K562 (cell line): ENCODE data around the gene S100A7A. TPM values are rescaled to one million over a fixed set of nuclear protein-coding genes. Genes with fewer than 3 reads are reported as not detected.

Source experiments
- C11orf30 ChIP-seq: fragments of 450-650 bp; IDR thresholded peaks from 2 replicates; pipeline ENCODE4 v1.6.1; 2016; ENCODE audit warnings: low read depth, mild to moderate bottlenecking
- ESRRA ChIP-seq: fragments of 450-650 bp; IDR thresholded peaks from 2 replicates; pipeline ENCODE4 v1.6.1; 2014; ENCODE audit warnings: low read depth, mild to moderate bottlenecking, moderate library complexity, borderline replicate concordance
- GABPB1 ChIP-seq: sonication (generic); formaldehyde crosslinking; IDR thresholded peaks from 2 replicates; pipeline ENCODE4 v1.8.0; 2022; ENCODE audit warnings: mild to moderate bottlenecking, missing genetic modification reagents
- HLTF ChIP-seq: fragments of 450-650 bp; IDR thresholded peaks from 2 replicates; pipeline ENCODE4 v1.6.1; 2016
- NFXL1 ChIP-seq: fragments of 450-650 bp; formaldehyde crosslinking; IDR thresholded peaks from 2 replicates; pipeline ENCODE4 v1.4.0; 2021; ENCODE audit warnings: mild to moderate bottlenecking
- POLR2A ChIP-seq: fragments of 450-650 bp; conservative IDR thresholded peaks from 2 replicates; pipeline ENCODE4 v1.6.1; 2016
- RB1 ChIP-seq: fragments of 450-650 bp; IDR thresholded peaks from 2 replicates; pipeline ENCODE4 v1.6.1; 2017; ENCODE audit warnings: low read depth, mild to moderate bottlenecking
- SOX6 ChIP-seq: fragments of 450-650 bp; IDR thresholded peaks from 2 replicates; pipeline ENCODE4 v1.6.1; 2014; ENCODE audit warnings: mild to moderate bottlenecking
- TBL1XR1 ChIP-seq, 2 experiments: IDR thresholded peaks; 2 replicates each; pipeline ENCODE4 v1.6.1; 2012; ENCODE audit warnings: improper control_type of control experiment in 2 of 2, low read length in 2 of 2, mild to moderate bottlenecking in 1 of 2
- ZEB2 ChIP-seq: fragments of 450-650 bp; IDR thresholded peaks from 2 replicates; pipeline ENCODE4 v1.6.1; 2016
- ZNF253 ChIP-seq: fragments of 250-450 bp; sonication (Bioruptor Pico); conservative IDR thresholded peaks from 2 replicates; pipeline ENCODE4 v1.6.1; 2021; ENCODE audit warnings: mild to moderate bottlenecking
- ZZZ3 ChIP-seq: fragments of 450-650 bp; IDR thresholded peaks from 2 replicates; pipeline ENCODE4 v1.6.1; 2016; ENCODE audit warnings: antibody characterized with exemption, mild to moderate bottlenecking, moderate library complexity
- polyA plus RNA-seq, 8 experiments: library from polyadenylated mRNA; depleted of rRNA in 4 of 8; stranded (reverse) in 5 of 8; unstranded in 3 of 8; fragments of >200 nt; fragmentation: Nextera tagmentation in 2 of 8; fragmentation: Illumina TruSeq in 1 of 8; extraction: Ambion mirVana in 2 of 8; extraction: Trizol in 1 of 8; gene quantifications; 2 replicates each; pipeline versions ENCODE4 v1.2.1 to v1.2.3, GENCODE V29; 2011 to 2014; ENCODE audit warnings: inconsistent platforms in 1 of 8, missing spikeins in 1 of 8
- total RNA-seq, 7 experiments: library from RNA; depleted of rRNA in 6 of 7; stranded (reverse); fragments of >200 nt in 6 of 7; fragmentation: Illumina TruSeq in 2 of 7; extraction: Trizol in 2 of 7; gene quantifications; 2 replicates each; pipeline versions ENCODE4 v1.2.1 to v1.2.3, GENCODE V29; 2011 to 2021; ENCODE audit warnings: low replicate concordance in 1 of 7
- TF ChIP-seq, protein P1 (sequence below): fragments of 200-400 bp; formaldehyde crosslinking; IDR thresholded peaks from 2 replicates; pipeline ENCODE4 v1.6.1; 2017; ENCODE audit warnings: mild to moderate bottlenecking, low read depth, low read length, moderate library complexity
- TF ChIP-seq, protein P2 (sequence below): fragments of 250-450 bp; sonication (Bioruptor Pico); IDR thresholded peaks from 2 replicates; pipeline ENCODE4 v1.5.0; 2022; ENCODE audit warnings: mild to moderate bottlenecking
- TF ChIP-seq, protein P3 (sequence below): fragments of 250-450 bp; sonication (Bioruptor Pico); IDR thresholded peaks from 2 replicates; pipeline ENCODE4 v1.4.0; 2020; ENCODE audit warnings: mild to moderate bottlenecking, moderate library complexity
- TF ChIP-seq, protein P4 (sequence below): sonication (generic); formaldehyde crosslinking; IDR thresholded peaks from 2 replicates; pipeline ENCODE4 v1.8.0; 2022; ENCODE audit warnings: mild to moderate bottlenecking, missing genetic modification reagents
- TF ChIP-seq, protein P5 (sequence below): fragments of 450-650 bp; formaldehyde crosslinking; IDR thresholded peaks from 2 replicates; pipeline ENCODE4 v1.4.0; 2022; ENCODE audit warnings: missing genetic modification characterization
- TF ChIP-seq, protein P6 (sequence below): fragments of 450-650 bp; IDR thresholded peaks from 2 replicates; pipeline ENCODE4 v1.6.1; 2016; ENCODE audit warnings: low read depth, mild to moderate bottlenecking, moderate library complexity
- TF ChIP-seq, protein P7 (sequence below): sonication (generic); formaldehyde crosslinking; IDR thresholded peaks from 2 replicates; pipeline ENCODE4 v1.8.0; 2022; ENCODE audit warnings: mild to moderate bottlenecking, missing genetic modification reagents

S100A7A gene
- total and polyA plus RNA-seq, 9 of the 15 experiments (the other 6 are each of a cell fraction or from before 2014, with no cell fraction given), result not detected

DNA sequence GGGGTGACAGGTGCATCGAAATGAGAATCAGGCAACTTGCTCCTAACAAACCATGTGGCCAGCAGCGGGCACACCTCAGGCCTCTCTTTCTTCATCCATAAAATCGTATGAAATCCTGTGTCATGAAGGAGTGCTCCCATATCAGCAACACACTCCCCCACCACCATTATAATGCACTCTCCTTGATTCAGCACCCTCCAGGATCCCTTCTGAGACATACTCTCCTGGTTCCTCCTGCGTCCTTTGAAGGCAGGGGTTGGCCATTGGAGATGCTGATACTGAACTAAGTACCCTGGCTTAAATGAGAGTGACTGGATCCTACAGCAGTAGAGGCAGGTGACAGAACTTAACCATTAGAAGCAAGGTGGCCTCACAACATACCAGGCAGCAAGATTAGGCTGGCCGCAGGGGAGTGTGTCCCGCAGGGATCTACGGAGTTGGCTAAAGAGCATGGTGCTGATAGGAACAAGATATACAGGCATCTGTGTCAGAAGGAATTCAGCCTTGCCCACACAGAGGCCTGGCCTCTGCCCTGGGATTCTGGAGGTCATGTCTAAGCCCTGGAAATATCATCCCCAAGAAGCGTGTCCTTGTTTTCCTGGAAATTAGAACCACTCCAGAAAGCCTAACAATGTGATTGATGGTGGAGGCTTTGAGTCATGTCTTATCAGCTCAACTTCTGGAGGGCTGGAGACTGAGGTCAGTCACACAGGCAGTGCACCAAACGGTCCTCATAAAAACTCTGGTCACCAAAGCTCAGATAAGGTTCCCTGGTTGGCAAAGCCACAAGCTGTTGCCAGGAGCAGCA lies 16.8 kb downstream of the S100A7A start (continued):
- TF ChIP-seq, protein P1, sequence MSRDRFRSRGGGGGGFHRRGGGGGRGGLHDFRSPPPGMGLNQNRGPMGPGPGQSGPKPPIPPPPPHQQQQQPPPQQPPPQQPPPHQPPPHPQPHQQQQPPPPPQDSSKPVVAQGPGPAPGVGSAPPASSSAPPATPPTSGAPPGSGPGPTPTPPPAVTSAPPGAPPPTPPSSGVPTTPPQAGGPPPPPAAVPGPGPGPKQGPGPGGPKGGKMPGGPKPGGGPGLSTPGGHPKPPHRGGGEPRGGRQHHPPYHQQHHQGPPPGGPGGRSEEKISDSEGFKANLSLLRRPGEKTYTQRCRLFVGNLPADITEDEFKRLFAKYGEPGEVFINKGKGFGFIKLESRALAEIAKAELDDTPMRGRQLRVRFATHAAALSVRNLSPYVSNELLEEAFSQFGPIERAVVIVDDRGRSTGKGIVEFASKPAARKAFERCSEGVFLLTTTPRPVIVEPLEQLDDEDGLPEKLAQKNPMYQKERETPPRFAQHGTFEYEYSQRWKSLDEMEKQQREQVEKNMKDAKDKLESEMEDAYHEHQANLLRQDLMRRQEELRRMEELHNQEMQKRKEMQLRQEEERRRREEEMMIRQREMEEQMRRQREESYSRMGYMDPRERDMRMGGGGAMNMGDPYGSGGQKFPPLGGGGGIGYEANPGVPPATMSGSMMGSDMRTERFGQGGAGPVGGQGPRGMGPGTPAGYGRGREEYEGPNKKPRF, result no peak
- TF ChIP-seq, protein P2, sequence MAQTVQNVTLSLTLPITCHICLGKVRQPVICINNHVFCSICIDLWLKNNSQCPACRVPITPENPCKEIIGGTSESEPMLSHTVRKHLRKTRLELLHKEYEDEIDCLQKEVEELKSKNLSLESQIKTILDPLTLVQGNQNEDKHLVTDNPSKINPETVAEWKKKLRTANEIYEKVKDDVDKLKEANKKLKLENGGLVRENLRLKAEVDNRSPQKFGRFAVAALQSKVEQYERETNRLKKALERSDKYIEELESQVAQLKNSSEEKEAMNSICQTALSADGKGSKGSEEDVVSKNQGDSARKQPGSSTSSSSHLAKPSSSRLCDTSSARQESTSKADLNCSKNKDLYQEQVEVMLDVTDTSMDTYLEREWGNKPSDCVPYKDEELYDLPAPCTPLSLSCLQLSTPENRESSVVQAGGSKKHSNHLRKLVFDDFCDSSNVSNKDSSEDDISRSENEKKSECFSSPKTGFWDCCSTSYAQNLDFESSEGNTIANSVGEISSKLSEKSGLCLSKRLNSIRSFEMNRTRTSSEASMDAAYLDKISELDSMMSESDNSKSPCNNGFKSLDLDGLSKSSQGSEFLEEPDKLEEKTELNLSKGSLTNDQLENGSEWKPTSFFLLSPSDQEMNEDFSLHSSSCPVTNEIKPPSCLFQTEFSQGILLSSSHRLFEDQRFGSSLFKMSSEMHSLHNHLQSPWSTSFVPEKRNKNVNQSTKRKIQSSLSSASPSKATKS (CRISPR knock-in tag), result no peak
- TF ChIP-seq RB1 (no peak), C11orf30 (no peak), TBL1XR1 (IDR thresholded peaks at IDR 0.05; ENCODE audit: low read length in 2 of 2) (peak in 1 of 2 experiments; percentile 88; a peak in 3 of 4 replicates), SOX6 (peak; percentile 93), ZZZ3 (no peak), ESRRA (peak; percentile 82), HLTF (no peak), ZNF253 (CRISPR knock-in tag) (no peak), POLR2A (no peak), ZEB2 (peak; percentile 70), NFXL1 (CRISPR knock-in tag) (no peak), GABPB1 (CRISPR knock-in tag) (no peak)
- TF ChIP-seq, protein P3, sequence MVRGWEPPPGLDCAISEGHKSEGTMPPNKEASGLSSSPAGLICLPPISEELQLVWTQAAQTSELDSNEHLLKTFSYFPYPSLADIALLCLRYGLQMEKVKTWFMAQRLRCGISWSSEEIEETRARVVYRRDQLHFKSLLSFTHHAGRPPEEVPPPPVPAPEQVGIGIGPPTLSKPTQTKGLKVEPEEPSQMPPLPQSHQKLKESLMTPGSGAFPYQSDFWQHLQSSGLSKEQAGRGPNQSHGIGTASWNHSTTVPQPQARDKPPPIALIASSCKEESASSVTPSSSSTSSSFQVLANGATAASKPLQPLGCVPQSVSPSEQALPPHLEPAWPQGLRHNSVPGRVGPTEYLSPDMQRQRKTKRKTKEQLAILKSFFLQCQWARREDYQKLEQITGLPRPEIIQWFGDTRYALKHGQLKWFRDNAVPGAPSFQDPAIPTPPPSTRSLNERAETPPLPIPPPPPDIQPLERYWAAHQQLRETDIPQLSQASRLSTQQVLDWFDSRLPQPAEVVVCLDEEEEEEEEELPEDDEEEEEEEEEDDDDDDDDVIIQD, result no peak
- TF ChIP-seq, protein P4, sequence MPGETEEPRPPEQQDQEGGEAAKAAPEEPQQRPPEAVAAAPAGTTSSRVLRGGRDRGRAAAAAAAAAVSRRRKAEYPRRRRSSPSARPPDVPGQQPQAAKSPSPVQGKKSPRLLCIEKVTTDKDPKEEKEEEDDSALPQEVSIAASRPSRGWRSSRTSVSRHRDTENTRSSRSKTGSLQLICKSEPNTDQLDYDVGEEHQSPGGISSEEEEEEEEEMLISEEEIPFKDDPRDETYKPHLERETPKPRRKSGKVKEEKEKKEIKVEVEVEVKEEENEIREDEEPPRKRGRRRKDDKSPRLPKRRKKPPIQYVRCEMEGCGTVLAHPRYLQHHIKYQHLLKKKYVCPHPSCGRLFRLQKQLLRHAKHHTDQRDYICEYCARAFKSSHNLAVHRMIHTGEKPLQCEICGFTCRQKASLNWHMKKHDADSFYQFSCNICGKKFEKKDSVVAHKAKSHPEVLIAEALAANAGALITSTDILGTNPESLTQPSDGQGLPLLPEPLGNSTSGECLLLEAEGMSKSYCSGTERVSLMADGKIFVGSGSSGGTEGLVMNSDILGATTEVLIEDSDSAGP, result no peak
- TF ChIP-seq, protein P5, sequence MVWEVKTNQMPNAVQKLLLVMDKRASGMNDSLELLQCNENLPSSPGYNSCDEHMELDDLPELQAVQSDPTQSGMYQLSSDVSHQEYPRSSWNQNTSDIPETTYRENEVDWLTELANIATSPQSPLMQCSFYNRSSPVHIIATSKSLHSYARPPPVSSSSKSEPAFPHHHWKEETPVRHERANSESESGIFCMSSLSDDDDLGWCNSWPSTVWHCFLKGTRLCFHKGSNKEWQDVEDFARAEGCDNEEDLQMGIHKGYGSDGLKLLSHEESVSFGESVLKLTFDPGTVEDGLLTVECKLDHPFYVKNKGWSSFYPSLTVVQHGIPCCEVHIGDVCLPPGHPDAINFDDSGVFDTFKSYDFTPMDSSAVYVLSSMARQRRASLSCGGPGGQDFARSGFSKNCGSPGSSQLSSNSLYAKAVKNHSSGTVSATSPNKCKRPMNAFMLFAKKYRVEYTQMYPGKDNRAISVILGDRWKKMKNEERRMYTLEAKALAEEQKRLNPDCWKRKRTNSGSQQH, result no peak
- TF ChIP-seq, protein P6, sequence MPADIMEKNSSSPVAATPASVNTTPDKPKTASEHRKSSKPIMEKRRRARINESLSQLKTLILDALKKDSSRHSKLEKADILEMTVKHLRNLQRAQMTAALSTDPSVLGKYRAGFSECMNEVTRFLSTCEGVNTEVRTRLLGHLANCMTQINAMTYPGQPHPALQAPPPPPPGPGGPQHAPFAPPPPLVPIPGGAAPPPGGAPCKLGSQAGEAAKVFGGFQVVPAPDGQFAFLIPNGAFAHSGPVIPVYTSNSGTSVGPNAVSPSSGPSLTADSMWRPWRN, result peak; percentile 91
- TF ChIP-seq, protein P7, sequence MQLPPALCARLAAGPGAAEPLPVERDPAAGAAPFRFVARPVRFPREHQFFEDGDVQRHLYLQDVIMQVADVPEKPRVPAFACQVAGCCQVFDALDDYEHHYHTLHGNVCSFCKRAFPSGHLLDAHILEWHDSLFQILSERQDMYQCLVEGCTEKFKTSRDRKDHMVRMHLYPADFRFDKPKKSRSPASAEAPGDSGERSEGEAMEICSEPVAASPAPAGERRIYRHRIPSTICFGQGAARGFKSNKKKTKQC (CRISPR knock-in tag), result no peak
